Upper lobe of right lung (tissue), 1 donor: Measurements from ENCODE around the gene TARBP1. TPM values are rescaled to one million over a fixed set of nuclear protein-coding genes. Genes with fewer than 3 reads are reported as not detected.

Source experiments
- ATAC-seq: fragments of 200-7000 bp; cut with Tn5 transposase; one replicate; pipeline ENCODE4 v1.9.1; 2020; ENCODE audit warnings: mild to moderate bottlenecking, moderate library complexity
- DNase-seq: peaks from one replicate; pipeline ENCODE4 v3.0.0-alpha.2; 2020
- H3K27ac ChIP-seq: fragments of 200-600 bp; one replicate; pipeline ENCODE4 v1.8.0; 2022
- H3K27me3 ChIP-seq: fragments of 200-600 bp; one replicate; pipeline ENCODE4 v1.8.0; 2022; ENCODE audit warnings: mild to moderate bottlenecking
- H3K36me3 ChIP-seq: fragments of 200-600 bp; one replicate; pipeline ENCODE4 v1.8.0; 2022
- H3K4me1 ChIP-seq: fragments of 200-600 bp; one replicate; pipeline ENCODE4 v1.8.0; 2022
- H3K4me3 ChIP-seq: fragments of 200-600 bp; one replicate; pipeline ENCODE4 v1.8.0; 2022; ENCODE audit warnings: mild to moderate bottlenecking
- H3K9me3 ChIP-seq: fragments of 200-600 bp; one replicate; pipeline ENCODE4 v1.8.0; 2022
- CTCF ChIP-seq: fragments of 200-600 bp; IDR thresholded peaks from one replicate; pipeline ENCODE4 v1.8.0; 2022; ENCODE audit warnings: antibody characterized with exemption
- intact Hi-C: fragments of 100-400 bp; cut with DNase I; formaldehyde crosslinking; loops from one replicate; pipeline ENCODE4 v1.11.0; 2022
- total RNA-seq: library from RNA; stranded (reverse); fragmentation: NEBNext Ultra II Directional; extraction: Animal tissue kit (Norgen Biotek cat#: 25700); gene quantifications from one replicate; pipeline ENCODE4 v1.2.1, GENCODE V29; 2021
- donor health status: DM: no; HTN: yes; CAD: no; lungs with severe emphysema.

Gene TARBP1
- total RNA-seq, 1 donor from 2014 or later = 18.3 TPM

GRCh38 chr1:234373064-234373958 is 105.7 kb downstream of the TARBP1 start, which contains the start of gene COA6:
TSS of gene COA6 (plus strand) at chr1:234373456. CDS start at chr1:234373467, 11 bp downstream.
- TF ChIP-seq CTCF = no peak
- intact Hi-C loops = no loop called here
- peak within 1 kb of the TSS; percentile 99 for H3K27ac ChIP-seq
- H3K27me3 ChIP-seq = no peaks in the 10 kb centered on the region
- ATAC-seq (peak; percentile 97), DNase-seq (peak; percentile 95)
- peaks cover 20% of the 10 kb centered on the region for H3K36me3 ChIP-seq
- no peaks in the 10 kb centered on the region for H3K9me3 ChIP-seq
- H3K4me3 ChIP-seq = peak within 1 kb of the TSS; percentile 89
- peaks cover 14% of the 10 kb centered on the region for H3K4me1 ChIP-seq

- Histone ChIP-seq H3K36me3 (peaks cover 9% of the 10 kb centered on the region), H3K27me3 (no peaks in the 10 kb centered on the region), H3K9me3 (no peaks in the 10 kb centered on the region), H3K4me1 (peaks cover 14% of the 10 kb centered on the region), H3K4me3 (peak overlapping the region; percentile 89), H3K27ac (no peak overlapping the region)
- ATAC-seq = no peak
- TF ChIP-seq CTCF = no peak
- intact Hi-C loops = no loop called here
- no peak for DNase-seq
These were observed 106.8 kb downstream of the TARBP1 start for GRCh38 chr1:234372011-234372757.

- Histone ChIP-seq H3K4me3 (no peak overlapping the region), H3K4me1 (peaks cover 14% of the 10 kb centered on the region), H3K36me3 (peaks cover 4% of the 10 kb centered on the region), H3K9me3 (no peaks in the 10 kb centered on the region), H3K27ac (no peak overlapping the region), H3K27me3 (no peaks in the 10 kb centered on the region)
- intact Hi-C loops = no loop called here
- no peak for ATAC-seq
- DNase-seq = no peak
- TF ChIP-seq CTCF = no peak
These were observed 107.6 kb downstream of the TARBP1 start for GRCh38 chr1:234371414-234371813.

- ATAC-seq = no peak
These were observed 109.2 kb downstream of the TARBP1 start for GRCh38 chr1:234369784-234370183.

GRCh38 chr1:234369033-234369430 is 109.9 kb downstream of the TARBP1 start:
- TF ChIP-seq CTCF = no peak
- Histone ChIP-seq H3K9me3 (no peaks in the 10 kb centered on the region), H3K27ac (no peak overlapping the region), H3K4me1 (peaks cover 6% of the 10 kb centered on the region), H3K36me3 (no peaks in the 10 kb centered on the region), H3K27me3 (no peaks in the 10 kb centered on the region), H3K4me3 (no peak overlapping the region)
- ATAC-seq (no peak), DNase-seq (no peak)
- intact Hi-C loops = no loop called here

More at GRCh38 chr1:234369784-234370183, 109.2 kb downstream of the TARBP1 start:
- no peak for DNase-seq
- Histone ChIP-seq H3K36me3 (no peaks in the 10 kb centered on the region), H3K9me3 (no peaks in the 10 kb centered on the region), H3K27ac (no peak overlapping the region), H3K27me3 (no peaks in the 10 kb centered on the region), H3K4me1 (peaks cover 14% of the 10 kb centered on the region), H3K4me3 (no peak overlapping the region)
- intact Hi-C loops = no loop called here
- no peak for TF ChIP-seq CTCF
